GM12878 (cell line): ENCODE data around the gene MIPOL1. TPM values are rescaled to one million over a fixed set of nuclear protein-coding genes. Genes with fewer than 3 reads are reported as not detected.

Experiments used
- ATAC-seq: fragments of 200-7000 bp; cut with Tn5 transposase; 3 replicates; pipeline ENCODE4 v1.9.1; 2020; ENCODE audit warnings: mild to moderate bottlenecking, moderate library complexity
- BruUV-seq: library from RNA; stranded (reverse); fragments of 400-500 nt; replicated peaks from 2 replicates; lab custom pipeline; 2021; lab: Mats Ljungman, UMichigan
- CTCF ChIA-PET: fragments of 300-600 bp; sonication (Branson Sonifier 250); formaldehyde crosslinking; extraction: SDS; loops from one replicate; lab custom pipeline; 2021; ENCODE audit warnings: inconsistent platforms; lab: Yijun Ruan, JAX
- POLR2A ChIA-PET: fragments of 350-600 bp; formaldehyde crosslinking; extraction: SDS; loops from one replicate; lab custom pipeline; 2021; ENCODE audit warnings: inconsistent platforms; lab: Charles Lee
- RAD21 ChIA-PET: fragments of 300-600 bp; sonication (Branson Sonifier 250); formaldehyde crosslinking; loops from one replicate; lab custom pipeline; 2023; ENCODE audit warnings: antibody characterized with exemption; ENCODE audit not compliant: unreplicated experiment; lab: Charles Lee
- SMC1A ChIA-PET: fragments of 300-600 bp; sonication (Branson Sonifier 250); formaldehyde crosslinking; loops from one replicate; lab custom pipeline; 2023; ENCODE audit not compliant: unreplicated experiment, uncharacterized antibody; lab: Charles Lee
- DNase-seq: peaks from one replicate; pipeline ENCODE4 v3.0.0-alpha.2; 2011; ENCODE audit warnings: low read depth, low spot score
- FAIRE-seq: peaks from 3 replicates; lab custom pipeline; 2011; peaks lifted over from hg19 to GRCh38; lab: Jason Lieb, UNC
- H2AFZ ChIP-seq: 2 replicates; pipeline ENCODE4 v1.6.0; 2011; ENCODE audit warnings: low read depth, low read length, control low read depth; ENCODE audit not compliant: control insufficient read depth
- H3K27ac ChIP-seq: 2 replicates; pipeline ENCODE4 v1.5.1; 2011; ENCODE audit warnings: control low read depth; ENCODE audit not compliant: control insufficient read depth, insufficient read depth
- H3K27me3 ChIP-seq, 2 experiments: replicated peaks in 1 of 2; 2 replicates each; pipeline versions ENCODE4 v1.6.0 to v1.6.1; 2011; ENCODE audit warnings: low read length in 1 of 2; ENCODE audit not compliant: control insufficient read depth in 2 of 2, insufficient read depth in 2 of 2
- H3K36me3 ChIP-seq, 2 experiments: 2 replicates each; pipeline ENCODE4 v1.5.1; 2011; ENCODE audit warnings: low read length in 1 of 2; ENCODE audit not compliant: control insufficient read depth in 2 of 2, insufficient read depth in 2 of 2
- H3K4me1 ChIP-seq: 2 replicates; pipeline ENCODE4 v1.6.1; 2011; ENCODE audit warnings: mild to moderate bottlenecking, low read length, moderate library complexity, mixed read lengths; ENCODE audit not compliant: control insufficient read depth, insufficient read depth
- H3K4me2 ChIP-seq: 2 replicates; pipeline ENCODE4 v1.6.0; 2011; ENCODE audit warnings: control low read depth; ENCODE audit not compliant: control insufficient read depth, insufficient read depth
- H3K4me3 ChIP-seq: fragments of 200-600 bp; sonication (generic); 2 replicates; pipeline ENCODE4 v1.5.1; 2016
- H3K79me2 ChIP-seq: 2 replicates; pipeline ENCODE4 v1.6.0; 2011; ENCODE audit warnings: low read length; ENCODE audit not compliant: control insufficient read depth, insufficient read depth
- H3K9ac ChIP-seq: 2 replicates; pipeline ENCODE4 v1.8.0; 2011; ENCODE audit warnings: low read length, control low read depth, mixed read lengths; ENCODE audit not compliant: control insufficient read depth, insufficient read depth
- H3K9me3 ChIP-seq: replicated peaks from 3 replicates; pipeline ENCODE4 v1.5.1; 2011; ENCODE audit warnings: mild to moderate bottlenecking, low read length; ENCODE audit not compliant: control insufficient read depth, insufficient read depth
- H4K20me1 ChIP-seq: 2 replicates; pipeline ENCODE4 v1.6.0; 2011; ENCODE audit not compliant: control insufficient read depth, insufficient read depth
- BHLHE40 ChIP-seq, 2 experiments: fragments of 450-650 bp in 1 of 2; IDR thresholded peaks; 2 replicates each; pipeline ENCODE4 v1.6.1; 2011 to 2017; ENCODE audit warnings: low read depth in 2 of 2, borderline replicate concordance in 1 of 2, improper control_type of control experiment in 1 of 2, low read length in 1 of 2, mild to moderate bottlenecking in 1 of 2
- CHD4 ChIP-seq: fragments of 200-600 bp; sonication (generic); IDR thresholded peaks from 2 replicates; pipeline ENCODE4 v1.6.1; 2016; ENCODE audit warnings: mild to moderate bottlenecking
- MYC ChIP-seq: IDR thresholded peaks from 2 replicates; pipeline ENCODE4 v1.6.1; 2011; ENCODE audit warnings: mild to moderate bottlenecking, low read length, moderate library complexity, inconsistent platforms; ENCODE audit not compliant: insufficient read depth, insufficient replicate concordance, insufficient read length, severe bottlenecking
- NRF1 ChIP-seq: conservative IDR thresholded peaks from 2 replicates; pipeline ENCODE4 v1.6.1; 2011; ENCODE audit warnings: mild to moderate bottlenecking, low read depth, low read length, improper control_type of control experiment
- POLR2AphosphoS2 ChIP-seq: IDR thresholded peaks from 2 replicates; pipeline ENCODE4 v1.6.1; 2011; ENCODE audit warnings: low read depth, mild to moderate bottlenecking, low read length, improper control_type of control experiment, moderate library complexity
- POU2F2 ChIP-seq: IDR thresholded peaks from 3 replicates; pipeline ENCODE4 v1.6.1; 2011; ENCODE audit warnings: low read depth, mild to moderate bottlenecking, low read length, borderline replicate concordance
- SREBF1 ChIP-seq: IDR thresholded peaks from 2 replicates; pipeline ENCODE4 v1.6.1; 2012; ENCODE audit warnings: mild to moderate bottlenecking, low read length
- STAT3 ChIP-seq: IDR thresholded peaks from 2 replicates; pipeline ENCODE4 v1.6.1; 2011; ENCODE audit warnings: low read depth, low read length, improper control_type of control experiment
- TCF3 ChIP-seq: IDR thresholded peaks from 2 replicates; pipeline ENCODE4 v1.6.1; 2012; ENCODE audit warnings: low read depth, mild to moderate bottlenecking, low read length, borderline replicate concordance; ENCODE audit not compliant: insufficient read depth
- ZNF217 ChIP-seq: fragments of 450-650 bp; IDR thresholded peaks from 2 replicates; pipeline ENCODE4 v1.6.1; 2017; ENCODE audit warnings: antibody characterized with exemption, mild to moderate bottlenecking
- ZNF384 ChIP-seq: IDR thresholded peaks from 2 replicates; pipeline ENCODE4 v1.6.1; 2012; ENCODE audit warnings: low read depth, mild to moderate bottlenecking, low read length, improper control_type of control experiment, borderline replicate concordance
- WGBS: methylation state at CpG from one replicate; pipeline ENCODE4 v1.1.6; 2016; ENCODE audit warnings: low lambda C conversion rate; ENCODE audit not compliant: insufficient replicate concordance, insufficient coverage; ENCODE audit errors: missing lambda C conversion rate; 5-methylcytosine and 5-hydroxymethylcytosine counted together
- in situ Hi-C: fragments of 300-500 bp; cut with MboI; formaldehyde crosslinking; loops from 9 replicates; pipeline ENCODE4 v1.14.3; 2018; ENCODE audit warnings: mixed read lengths
- intact Hi-C: fragments of 100-400 bp; cut with micrococcal nuclease; formaldehyde crosslinking; loops from one replicate; pipeline ENCODE4 v1.14.2; 2022; ENCODE audit not compliant: unreplicated experiment
- polyA plus RNA-seq, 11 experiments: library from polyadenylated mRNA; depleted of rRNA in 4 of 11; unstranded in 6 of 11; stranded (reverse) in 5 of 11; fragments of >200 nt; fragmentation: Nextera tagmentation in 4 of 11; fragmentation: Illumina TruSeq in 1 of 11; extraction: Ambion mirVana in 4 of 11; extraction: Trizol in 1 of 11; gene quantifications; 1 replicate in 1 of 11; 2 replicates in 10 of 11; pipeline versions ENCODE4 v1.2.1 to v1.2.3, GENCODE V29; 2011 to 2016; ENCODE audit warnings: inconsistent platforms in 2 of 11, missing spikeins in 2 of 11, low read depth in 1 of 11
- total RNA-seq, 4 experiments: library from RNA; depleted of rRNA in 3 of 4; stranded (reverse); fragments of >200 nt in 3 of 4; fragmentation: Illumina TruSeq in 1 of 4; extraction: Trizol in 1 of 4; gene quantifications; 2 replicates each; pipeline versions ENCODE4 v1.2.1 to v1.2.3, GENCODE V29; 2013 to 2021
- TF ChIP-seq, protein P1 (sequence below): fragments of 450-650 bp; conservative IDR thresholded peaks from 2 replicates; pipeline ENCODE4 v1.6.1; 2017; ENCODE audit warnings: mild to moderate bottlenecking, moderate library complexity
- TF ChIP-seq, protein P2 (sequence below): IDR thresholded peaks from 2 replicates; pipeline ENCODE4 v1.6.1; 2012; ENCODE audit warnings: low read length, inconsistent platforms

The MIPOL1 gene
- total and polyA plus RNA-seq, 10 of the 15 experiments (the other 5 are each of a cell fraction or from before 2014, with no cell fraction given): 0.06 TPM; not detected in 9

DNA sequence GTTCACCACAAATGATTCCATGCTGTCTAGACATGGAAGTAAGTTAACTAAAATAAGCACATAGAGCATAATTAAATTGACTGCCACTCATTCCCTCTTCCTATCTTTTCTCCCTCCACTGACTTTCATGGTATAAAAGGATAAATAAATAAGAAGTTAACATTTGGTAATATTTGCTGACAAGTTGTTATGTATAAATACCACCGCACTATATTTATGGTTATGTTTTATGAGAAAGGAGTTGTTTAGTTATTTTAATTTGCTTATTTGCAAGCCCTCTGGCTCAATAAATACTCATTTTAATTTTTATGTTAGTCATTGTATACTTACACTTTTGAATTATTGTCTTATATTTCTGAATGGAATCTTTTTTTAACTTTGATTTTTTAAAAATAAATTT lies 113.5 kb downstream of the MIPOL1 start:
- CTCF ChIA-PET: interaction anchor here (0.5 kb wide), 1 partner anchor 421 kb away, joined by 3 read pairs; no protein-coding TSS in a partner anchor
- no peak overlapping the region for H3K4me3 ChIP-seq
- H3K27me3 ChIP-seq: no peaks in the 10 kb centered on the region
- H4K20me1 ChIP-seq: no peaks in the 10 kb centered on the region
- no TSS peak for BruUV-seq
- TF ChIP-seq NRF1 (no peak), BHLHE40 (IDR thresholded peaks at IDR 0.05; ENCODE audit: borderline replicate concordance in 1 of 2, low read depth in 2 of 2, low read length in 1 of 2) (no peak), ZNF384 (no peak), TCF3 (no peak), POU2F2 (no peak), POLR2AphosphoS2 (no peak), SREBF1 (no peak), CHD4 (no peak), STAT3 (no peak), MYC (no peak), ZNF217 (no peak)
- TF ChIP-seq, protein P1, sequence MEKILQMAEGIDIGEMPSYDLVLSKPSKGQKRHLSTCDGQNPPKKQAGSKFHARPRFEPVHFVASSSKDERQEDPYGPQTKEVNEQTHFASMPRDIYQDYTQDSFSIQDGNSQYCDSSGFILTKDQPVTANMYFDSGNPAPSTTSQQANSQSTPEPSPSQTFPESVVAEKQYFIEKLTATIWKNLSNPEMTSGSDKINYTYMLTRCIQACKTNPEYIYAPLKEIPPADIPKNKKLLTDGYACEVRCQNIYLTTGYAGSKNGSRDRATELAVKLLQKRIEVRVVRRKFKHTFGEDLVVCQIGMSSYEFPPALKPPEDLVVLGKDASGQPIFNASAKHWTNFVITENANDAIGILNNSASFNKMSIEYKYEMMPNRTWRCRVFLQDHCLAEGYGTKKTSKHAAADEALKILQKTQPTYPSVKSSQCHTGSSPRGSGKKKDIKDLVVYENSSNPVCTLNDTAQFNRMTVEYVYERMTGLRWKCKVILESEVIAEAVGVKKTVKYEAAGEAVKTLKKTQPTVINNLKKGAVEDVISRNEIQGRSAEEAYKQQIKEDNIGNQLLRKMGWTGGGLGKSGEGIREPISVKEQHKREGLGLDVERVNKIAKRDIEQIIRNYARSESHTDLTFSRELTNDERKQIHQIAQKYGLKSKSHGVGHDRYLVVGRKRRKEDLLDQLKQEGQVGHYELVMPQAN: no peak
- TF ChIP-seq, protein P2, sequence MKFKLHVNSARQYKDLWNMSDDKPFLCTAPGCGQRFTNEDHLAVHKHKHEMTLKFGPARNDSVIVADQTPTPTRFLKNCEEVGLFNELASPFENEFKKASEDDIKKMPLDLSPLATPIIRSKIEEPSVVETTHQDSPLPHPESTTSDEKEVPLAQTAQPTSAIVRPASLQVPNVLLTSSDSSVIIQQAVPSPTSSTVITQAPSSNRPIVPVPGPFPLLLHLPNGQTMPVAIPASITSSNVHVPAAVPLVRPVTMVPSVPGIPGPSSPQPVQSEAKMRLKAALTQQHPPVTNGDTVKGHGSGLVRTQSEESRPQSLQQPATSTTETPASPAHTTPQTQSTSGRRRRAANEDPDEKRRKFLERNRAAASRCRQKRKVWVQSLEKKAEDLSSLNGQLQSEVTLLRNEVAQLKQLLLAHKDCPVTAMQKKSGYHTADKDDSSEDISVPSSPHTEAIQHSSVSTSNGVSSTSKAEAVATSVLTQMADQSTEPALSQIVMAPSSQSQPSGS: no peak
- TF ChIP-seq, all 136 proteins: peak for 0
- no peak overlapping the region for H3K27ac ChIP-seq
- no peak overlapping the region for H3K9ac ChIP-seq
- H3K79me2 ChIP-seq: no peaks in the 10 kb centered on the region
- in situ Hi-C loops: no loop called here
- H2AFZ ChIP-seq: no peak overlapping the region
- DNase-seq (no peak), ATAC-seq (no peak), FAIRE-seq (no peak)
- no peaks in the 10 kb centered on the region for H3K36me3 ChIP-seq
- no peaks in the 10 kb centered on the region for H3K9me3 ChIP-seq
- WGBS: 63% methylated on average over 1 of the region's 1 CpG
- no peak overlapping the region for H3K4me2 ChIP-seq
- POLR2A ChIA-PET: no interaction called here
- SMC1A ChIA-PET: no interaction called here
- no peaks in the 10 kb centered on the region for H3K4me1 ChIP-seq
- intact Hi-C loops: no loop called here
- RAD21 ChIA-PET: no interaction called here
